ENCODE results near the gene LRRC43. TPM values are rescaled to one million over a fixed set of nuclear protein-coding genes. Genes with fewer than 3 reads are reported as not detected.

The LRRC43 gene
- total RNA-seq, 4 donors from 2014 or later: not detected

DNA sequence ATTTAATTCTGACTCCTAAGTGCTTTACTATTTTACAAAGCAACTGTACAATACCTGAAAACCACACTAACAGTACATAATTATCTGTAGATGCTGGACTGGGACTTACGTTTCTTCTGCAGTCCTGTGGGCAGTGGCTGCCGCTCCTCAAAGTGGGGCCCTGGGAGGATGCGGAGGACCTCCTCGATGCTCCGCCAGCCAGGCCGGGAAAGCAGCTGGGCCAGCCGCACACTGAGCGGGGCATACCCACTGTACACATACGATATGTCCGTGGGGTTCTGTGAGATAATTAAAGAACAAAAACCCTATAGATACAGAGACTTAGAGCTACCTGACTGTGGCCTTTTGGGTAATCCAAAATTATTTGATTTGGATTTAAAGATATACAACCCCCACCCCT lies 49.8 kb downstream of the LRRC43 start:
- TF ChIP-seq, protein P1, sequence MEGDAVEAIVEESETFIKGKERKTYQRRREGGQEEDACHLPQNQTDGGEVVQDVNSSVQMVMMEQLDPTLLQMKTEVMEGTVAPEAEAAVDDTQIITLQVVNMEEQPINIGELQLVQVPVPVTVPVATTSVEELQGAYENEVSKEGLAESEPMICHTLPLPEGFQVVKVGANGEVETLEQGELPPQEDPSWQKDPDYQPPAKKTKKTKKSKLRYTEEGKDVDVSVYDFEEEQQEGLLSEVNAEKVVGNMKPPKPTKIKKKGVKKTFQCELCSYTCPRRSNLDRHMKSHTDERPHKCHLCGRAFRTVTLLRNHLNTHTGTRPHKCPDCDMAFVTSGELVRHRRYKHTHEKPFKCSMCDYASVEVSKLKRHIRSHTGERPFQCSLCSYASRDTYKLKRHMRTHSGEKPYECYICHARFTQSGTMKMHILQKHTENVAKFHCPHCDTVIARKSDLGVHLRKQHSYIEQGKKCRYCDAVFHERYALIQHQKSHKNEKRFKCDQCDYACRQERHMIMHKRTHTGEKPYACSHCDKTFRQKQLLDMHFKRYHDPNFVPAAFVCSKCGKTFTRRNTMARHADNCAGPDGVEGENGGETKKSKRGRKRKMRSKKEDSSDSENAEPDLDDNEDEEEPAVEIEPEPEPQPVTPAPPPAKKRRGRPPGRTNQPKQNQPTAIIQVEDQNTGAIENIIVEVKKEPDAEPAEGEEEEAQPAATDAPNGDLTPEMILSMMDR (IDR thresholded peaks at IDR 0.05): no peak
- TF ChIP-seq POLR2A (IDR thresholded peaks at IDR 0.05): no peak
- peaks cover 0 to 74% (median 0%) of the 10 kb centered on the region in 3 donors for H3K36me3 ChIP-seq

DNA sequence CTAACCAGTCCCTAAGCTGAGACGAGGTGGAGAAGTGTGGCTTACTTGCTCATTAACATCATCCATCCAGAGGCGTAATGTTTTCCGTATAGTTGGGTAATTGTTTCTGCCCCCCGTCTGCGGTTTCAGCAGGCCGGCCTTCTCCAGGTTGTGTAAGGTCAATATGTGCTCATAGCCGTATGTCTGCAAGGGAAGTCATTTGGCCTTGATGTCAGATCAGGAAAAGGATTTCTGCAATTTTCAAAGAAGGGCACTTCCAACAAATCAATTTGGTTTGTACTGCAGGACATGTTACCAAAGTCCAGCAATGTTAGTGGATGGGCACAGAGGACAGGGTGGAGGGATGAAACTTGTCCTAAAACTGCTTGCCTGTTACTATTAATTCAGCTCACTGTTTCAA lies 52.8 kb downstream of the LRRC43 start:
- no peak for DNase-seq
- Histone ChIP-seq H3K9me3 (no peaks in the 10 kb centered on the region), H3K4me3 (no peak overlapping the region), H3K27ac (no peak overlapping the region), H3K36me3 (peaks cover 0 to 90% (median 0%) of the 10 kb centered on the region in 3 donors), H3K27me3 (no peaks in the 10 kb centered on the region), H3K4me1 (no peaks in the 10 kb centered on the region)
- TF ChIP-seq POLR2A (IDR thresholded peaks at IDR 0.05): no peak
- TF ChIP-seq, protein P1 (IDR thresholded peaks at IDR 0.05): no peak

More for the DNA sequence above, 49.8 kb downstream of the LRRC43 start:
- Histone ChIP-seq H3K9me3 (no peaks in the 10 kb centered on the region), H3K27ac (no peak overlapping the region), H3K4me3 (no peak overlapping the region), H3K4me1 (no peaks in the 10 kb centered on the region), H3K27me3 (no peaks in the 10 kb centered on the region)
- no peak for DNase-seq

DNA sequence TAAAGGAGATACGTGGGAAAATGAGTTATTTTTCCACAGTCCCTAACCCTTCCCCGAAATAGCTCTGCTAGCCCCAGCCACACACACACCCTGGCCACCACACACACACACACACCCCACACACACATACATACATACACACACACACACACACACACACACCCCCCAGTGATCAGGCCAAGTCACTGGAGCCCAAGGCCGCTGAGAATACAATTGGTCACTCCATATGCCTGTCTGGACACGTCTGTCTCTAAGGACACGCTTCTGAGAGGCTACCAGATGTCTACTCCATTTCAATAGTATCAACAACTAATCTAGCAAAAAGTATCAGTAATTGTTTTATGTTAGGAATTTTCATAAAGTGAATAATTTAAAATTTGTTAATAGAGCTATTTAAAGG lies 55.9 kb downstream of the LRRC43 start:
- Histone ChIP-seq H3K4me1 (no peaks in the 10 kb centered on the region), H3K4me3 (no peak overlapping the region), H3K27ac (no peak overlapping the region), H3K9me3 (no peaks in the 10 kb centered on the region), H3K27me3 (no peaks in the 10 kb centered on the region), H3K36me3 (peaks cover 0 to 85% (median 0%) of the 10 kb centered on the region in 3 donors)
- no peak for DNase-seq
- no peak for TF ChIP-seq POLR2A (IDR thresholded peaks at IDR 0.05)
- TF ChIP-seq, protein P1 (IDR thresholded peaks at IDR 0.05): no peak

DNA sequence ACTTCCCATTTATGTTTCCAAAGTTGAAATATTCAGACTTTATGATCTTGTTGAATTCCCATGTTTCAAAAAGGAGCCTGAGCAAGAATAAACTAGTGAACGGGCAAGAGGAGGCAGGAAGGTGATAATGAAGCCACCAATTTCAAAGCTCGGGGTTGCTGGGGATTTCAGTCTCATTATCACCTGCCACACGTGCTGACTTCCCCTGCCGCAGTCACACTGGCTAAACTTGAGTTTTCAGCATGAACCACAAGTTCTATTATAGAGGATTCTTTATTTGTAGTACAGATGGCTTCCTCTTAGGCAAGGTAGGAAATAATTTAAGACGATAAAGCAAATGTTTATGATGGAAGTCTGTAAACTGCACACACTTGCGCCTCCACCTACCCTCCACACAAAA lies 61.0 kb downstream of the LRRC43 start:
- Histone ChIP-seq H3K9me3 (no peaks in the 10 kb centered on the region), H3K4me1 (no peaks in the 10 kb centered on the region), H3K27ac (peak overlapping the region in 3 of 4 donors; percentile 19 to 58 (median 19)), H3K4me3 (no peak overlapping the region), H3K36me3 (peaks cover 0 to 65% (median 0%) of the 10 kb centered on the region in 3 donors), H3K27me3 (no peaks in the 10 kb centered on the region)
- DNase-seq: no peak
- TF ChIP-seq, protein P1 (IDR thresholded peaks at IDR 0.05): no peak
- TF ChIP-seq POLR2A (IDR thresholded peaks at IDR 0.05): no peak

DNA sequence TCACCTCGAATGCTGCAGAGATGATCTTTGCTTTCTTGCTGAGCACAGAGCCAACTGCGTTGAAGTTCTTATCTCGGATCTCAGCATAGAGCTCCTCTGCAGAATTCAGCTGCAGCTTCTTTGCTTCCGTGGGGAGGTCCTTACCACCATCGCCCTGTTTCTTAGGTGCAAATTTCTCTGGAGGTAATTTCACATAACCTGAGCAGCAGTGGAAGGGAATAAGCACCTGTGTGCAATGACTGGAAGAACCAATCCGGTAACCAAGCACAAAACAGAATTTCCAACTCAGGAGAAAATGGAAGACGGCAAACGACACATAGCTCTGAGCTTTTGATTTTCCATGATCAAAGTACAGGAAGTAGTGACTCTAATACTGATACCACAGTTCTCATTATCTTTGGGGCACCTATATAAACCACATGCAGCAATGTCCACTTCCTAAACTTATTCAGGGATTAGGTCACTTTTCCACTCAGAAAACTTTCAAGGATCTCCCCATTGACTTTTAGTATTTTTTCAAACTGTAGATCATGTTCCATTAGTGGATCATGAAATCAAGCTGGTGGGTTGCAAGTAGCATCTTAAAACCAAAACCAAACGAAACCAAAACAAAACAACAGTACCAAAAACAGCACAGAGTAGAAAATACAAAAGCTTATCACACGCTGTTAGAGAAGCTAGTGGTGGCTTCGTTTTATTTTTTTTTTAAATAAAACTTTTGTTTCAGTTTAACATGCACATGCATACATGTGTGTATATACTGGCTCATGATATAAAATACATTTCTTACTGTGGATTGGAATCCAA lies 61.8 kb downstream of the LRRC43 start:
- Histone ChIP-seq H3K36me3 (peaks cover 0 to 67% (median 0%) of the 10 kb centered on the region in 3 donors), H3K27me3 (no peaks in the 10 kb centered on the region), H3K4me1 (no peaks in the 10 kb centered on the region), H3K9me3 (no peaks in the 10 kb centered on the region), H3K27ac (peak overlapping the region in 3 of 4 donors; percentile 23 to 58 (median 44)), H3K4me3 (peak overlapping the region; percentile 6 to 24 (median 14))
- no peak for DNase-seq
- TF ChIP-seq, protein P1 (IDR thresholded peaks at IDR 0.05): no peak
- no peak for TF ChIP-seq POLR2A (IDR thresholded peaks at IDR 0.05)
